H1 (cell line): ENCODE data around the gene FN3KRP. TPM values are rescaled to one million over a fixed set of nuclear protein-coding genes. Genes with fewer than 3 reads are reported as not detected.

Experiments
- CTCF ChIA-PET: fragments of 300-600 bp; sonication (Branson Sonifier 250); formaldehyde crosslinking; loops from one replicate; lab custom pipeline; 2021; ENCODE audit not compliant: partially characterized antibody; lab: Charles Lee
- POLR2A ChIA-PET: fragments of 300-600 bp; sonication (Branson Sonifier 250); formaldehyde crosslinking; loops from one replicate; lab custom pipeline; 2021; ENCODE audit warnings: inconsistent platforms; ENCODE audit not compliant: partially characterized antibody; lab: Charles Lee
- DNase-seq, 2 experiments: peaks; one replicate each; pipeline versions ENCODE4 v3.0.0 to v3.0.0-alpha.2; 2010 to 2022; ENCODE audit warnings: low spot score in 2 of 2, low read depth in 1 of 2, mixed read lengths in 1 of 2
- FAIRE-seq: peaks from 2 replicates; lab custom pipeline; 2011; peaks lifted over from hg19 to GRCh38; lab: Jason Lieb, UNC
- H2AFZ ChIP-seq: 2 replicates; pipeline ENCODE4 v1.8.1; 2012; ENCODE audit warnings: low read length, inconsistent platforms
- H2AK5ac ChIP-seq: 2 replicates; pipeline ENCODE4 v1.6.1; 2013; ENCODE audit warnings: low read depth, low read length
- H2BK120ac ChIP-seq: replicated peaks from 2 replicates; pipeline ENCODE3; 2013; ENCODE audit warnings: low read depth, low read length, inconsistent platforms
- H2BK12ac ChIP-seq: 2 replicates; pipeline ENCODE4 v1.6.1; 2013; ENCODE audit warnings: low read depth, low read length
- H2BK15ac ChIP-seq: 2 replicates; pipeline ENCODE4 v1.6.1; 2013; ENCODE audit warnings: low read length
- H2BK20ac ChIP-seq: 2 replicates; pipeline ENCODE4 v1.6.1; 2013; ENCODE audit warnings: low read length
- H2BK5ac ChIP-seq: 2 replicates; pipeline ENCODE4 v1.6.1; 2013; ENCODE audit warnings: low read depth, low read length
- H3K14ac ChIP-seq: 2 replicates; pipeline ENCODE4 v1.6.1; 2013; ENCODE audit warnings: inconsistent platforms; ENCODE audit not compliant: insufficient read length
- H3K18ac ChIP-seq: 2 replicates; pipeline ENCODE4 v1.6.1; 2013; ENCODE audit warnings: low read length; ENCODE audit errors: extremely low read depth
- H3K23ac ChIP-seq: 2 replicates; pipeline ENCODE4 v1.6.1; 2013; ENCODE audit warnings: inconsistent platforms; ENCODE audit not compliant: insufficient read length
- H3K23me2 ChIP-seq: 2 replicates; pipeline ENCODE4 v1.6.1; 2013; ENCODE audit warnings: low read depth, low read length
- H3K27ac ChIP-seq: 2 replicates; pipeline ENCODE4 v1.6.1; 2011; ENCODE audit warnings: low read depth, low read length, inconsistent platforms
- H3K27me3 ChIP-seq, 4 experiments: replicated peaks in 1 of 4; 1 replicate in 1 of 4; 2 replicates in 3 of 4; pipeline versions ENCODE4 v1.6.1 to v1.8.1; 2011 to 2013; ENCODE audit warnings: low read length in 3 of 4, mild to moderate bottlenecking in 3 of 4, inconsistent platforms in 2 of 4, mixed read lengths in 2 of 4, moderate library complexity in 1 of 4; ENCODE audit not compliant: control insufficient read depth in 3 of 4, insufficient read depth in 3 of 4; ENCODE audit errors: extremely low read depth in 1 of 4
- H3K36me3 ChIP-seq, 4 experiments: 2 replicates each; pipeline versions ENCODE4 v1.6.1 to v1.8.1; 2011 to 2013; ENCODE audit warnings: mild to moderate bottlenecking in 4 of 4, low read length in 3 of 4, moderate library complexity in 2 of 4, control low read depth in 1 of 4, inconsistent platforms in 1 of 4; ENCODE audit not compliant: insufficient read depth in 4 of 4, control insufficient read depth in 2 of 4
- H3K4ac ChIP-seq: replicated peaks from 2 replicates; pipeline ENCODE3; 2013; ENCODE audit warnings: low read length, low read depth, mixed read lengths, inconsistent platforms; ENCODE audit not compliant: insufficient read length
- H3K4me1 ChIP-seq, 4 experiments: replicated peaks in 1 of 4; 1 replicate in 1 of 4; 2 replicates in 3 of 4; pipeline versions ENCODE4 v1.6.1 to v1.8.1; 2011 to 2013; ENCODE audit warnings: low read length in 3 of 4, inconsistent platforms in 2 of 4, mixed read lengths in 1 of 4; ENCODE audit not compliant: insufficient read depth in 4 of 4, control insufficient read depth in 3 of 4
- H3K4me2 ChIP-seq, 2 experiments: 2 replicates each; pipeline versions ENCODE4 v1.6.1 to v1.8.1; 2011 to 2013; ENCODE audit warnings: low read depth in 2 of 2, low read length in 2 of 2, control low read depth in 1 of 2, inconsistent platforms in 1 of 2, mild to moderate bottlenecking in 1 of 2; ENCODE audit not compliant: insufficient read depth in 1 of 2
- H3K4me3 ChIP-seq, 4 experiments: fragments of 200-600, 300-600 bp in 1 of 4; sonication (generic), shearing (Covaris generic), sonication (Bioruptor Twin) in 1 of 4; 2 replicates each; pipeline versions ENCODE4 v1.5.1 to v1.8.1; 2011 to 2016; ENCODE audit warnings: low read length in 4 of 4, low read depth in 3 of 4, control low read depth in 2 of 4, inconsistent platforms in 2 of 4, mild to moderate bottlenecking in 2 of 4, mixed read lengths in 1 of 4, moderate library complexity in 1 of 4; ENCODE audit not compliant: insufficient read depth in 2 of 4; ENCODE audit errors: extremely low read depth in 1 of 4
- H3K56ac ChIP-seq: replicated peaks from 2 replicates; pipeline ENCODE3; 2013; ENCODE audit warnings: low read depth, mild to moderate bottlenecking, mixed read lengths, low read length, inconsistent platforms; ENCODE audit not compliant: insufficient read length
- H3K79me1 ChIP-seq: 2 replicates; pipeline ENCODE4 v1.6.1; 2013; ENCODE audit warnings: low read depth, low read length, control low read depth
- H3K79me2 ChIP-seq, 2 experiments: 2 replicates each; pipeline versions ENCODE4 v1.6.1 to v1.8.1; 2012 to 2013; ENCODE audit warnings: low read length in 2 of 2, mild to moderate bottlenecking in 2 of 2, inconsistent platforms in 1 of 2; ENCODE audit not compliant: insufficient read depth in 2 of 2, control insufficient read depth in 1 of 2
- H3K9ac ChIP-seq, 4 experiments: replicated peaks in 1 of 4; 1 replicate in 1 of 4; 2 replicates in 3 of 4; pipeline versions ENCODE4 v1.6.1 to v1.8.1; 2011 to 2013; ENCODE audit warnings: low read depth in 3 of 4, low read length in 3 of 4, control low read depth in 2 of 4, mild to moderate bottlenecking in 2 of 4, moderate library complexity in 2 of 4, inconsistent platforms in 1 of 4; ENCODE audit errors: extremely low read depth in 1 of 4
- H3K9me3 ChIP-seq, 2 experiments: 2 replicates each; pipeline versions ENCODE4 v1.6.1 to v1.8.1; 2012 to 2013; ENCODE audit warnings: mild to moderate bottlenecking in 2 of 2, moderate library complexity in 2 of 2, control low read depth in 1 of 2, inconsistent platforms in 1 of 2, low read depth in 1 of 2, low read length in 1 of 2, mixed read lengths in 1 of 2; ENCODE audit not compliant: insufficient read depth in 2 of 2
- H4K20me1 ChIP-seq, 2 experiments: replicated peaks in 1 of 2; 2 replicates each; pipeline versions ENCODE3 to v1.8.1; 2011 to 2013; ENCODE audit warnings: inconsistent platforms in 2 of 2, low read length in 2 of 2, mild to moderate bottlenecking in 1 of 2; ENCODE audit not compliant: insufficient read depth in 2 of 2, control insufficient read depth in 1 of 2
- H4K5ac ChIP-seq: 2 replicates; pipeline ENCODE4 v1.6.1; 2013; ENCODE audit warnings: low read length, low read depth, mixed read lengths, inconsistent platforms; ENCODE audit not compliant: insufficient read length
- H4K8ac ChIP-seq: 2 replicates; pipeline ENCODE4 v1.8.0; 2013; ENCODE audit warnings: mild to moderate bottlenecking, moderate library complexity, low read length, inconsistent platforms; ENCODE audit not compliant: insufficient read depth; ENCODE audit errors: extremely low read depth
- H4K91ac ChIP-seq: replicated peaks from 2 replicates; pipeline ENCODE3; 2013; ENCODE audit warnings: low read length, mixed read lengths, inconsistent platforms; ENCODE audit not compliant: insufficient read length
- BRCA1 ChIP-seq: IDR thresholded peaks from 2 replicates; pipeline ENCODE4 v1.6.1; 2012; ENCODE audit warnings: low read depth, low read length, improper control_type of control experiment
- EGR1 ChIP-seq: IDR thresholded peaks from 2 replicates; pipeline ENCODE4 v1.6.1; 2011; ENCODE audit warnings: low read depth, low read length, borderline replicate concordance
- EP300 ChIP-seq, 2 experiments: IDR thresholded peaks; 1 replicate in 1 of 2; 2 replicates in 1 of 2; pipeline ENCODE4 v1.6.1; 2011 to 2012; ENCODE audit warnings: low read depth in 2 of 2, low read length in 2 of 2, mild to moderate bottlenecking in 2 of 2, borderline replicate concordance in 1 of 2, inconsistent platforms in 1 of 2, moderate library complexity in 1 of 2
- GABPA ChIP-seq: IDR thresholded peaks from 2 replicates; pipeline ENCODE4 v1.6.1; 2011; ENCODE audit warnings: mild to moderate bottlenecking, low read length, moderate library complexity, borderline replicate concordance; ENCODE audit not compliant: insufficient read depth
- HDAC6 ChIP-seq: IDR thresholded peaks from one replicate; pipeline ENCODE4 v1.7.1; 2012; ENCODE audit warnings: low read depth, mild to moderate bottlenecking, inconsistent platforms, low read length, moderate library complexity
- JUND ChIP-seq: IDR thresholded peaks from 2 replicates; pipeline ENCODE4 v1.6.1; 2011; ENCODE audit warnings: mild to moderate bottlenecking, improper control_type of control experiment, low read length
- POU5F1 ChIP-seq: IDR thresholded peaks from 2 replicates; pipeline ENCODE4 v1.6.1; 2011; ENCODE audit warnings: low read depth, mild to moderate bottlenecking, low read length, moderate library complexity
- RNF2 ChIP-seq: fragments of 200-900, 300-1000 bp; sonication (generic); IDR thresholded peaks from 2 replicates; pipeline ENCODE4 v1.7.1; 2016; ENCODE audit warnings: borderline replicate concordance, low read depth, mild to moderate bottlenecking, antibody characterized with exemption, low read length; ENCODE audit not compliant: poor library complexity, severe bottlenecking; ENCODE audit errors: missing control alignments
- RXRA ChIP-seq: IDR thresholded peaks from 2 replicates; pipeline ENCODE4 v1.6.1; 2011; ENCODE audit warnings: low read depth, mild to moderate bottlenecking, low read length, moderate library complexity; ENCODE audit not compliant: insufficient read depth
- SIX5 ChIP-seq: IDR thresholded peaks from 2 replicates; pipeline ENCODE4 v1.6.1; 2011; ENCODE audit warnings: mild to moderate bottlenecking, low read depth, low read length
- TEAD4 ChIP-seq: IDR thresholded peaks from 2 replicates; pipeline ENCODE4 v1.6.1; 2012; ENCODE audit warnings: low read depth, low read length, inconsistent platforms, mixed read lengths
- WGBS, 2 experiments: shearing (Covaris generic) in 1 of 2; methylation state at CpG; one replicate each; pipeline versions ENCODE4 v1.1.6 to v1.1.7; 2013 to 2015; ENCODE audit warnings: low lambda C conversion rate in 2 of 2, mixed read lengths in 2 of 2, inconsistent platforms in 1 of 2, low coverage in 1 of 2, missing lambda C conversion rate in 1 of 2; ENCODE audit not compliant: insufficient replicate concordance in 2 of 2, insufficient coverage in 1 of 2, insufficient read length in 1 of 2; ENCODE audit errors: extremely low coverage in 1 of 2, missing lambda C conversion rate in 1 of 2; 5-methylcytosine and 5-hydroxymethylcytosine counted together
- polyA plus RNA-seq, 7 experiments: library from polyadenylated mRNA; depleted of rRNA in 3 of 7; stranded (reverse) in 5 of 7; unstranded in 2 of 7; fragments of >200 nt in 5 of 7; fragments of 200-250 nt in 2 of 7; gene quantifications; 1 replicate in 5 of 7; 2 replicates in 1 of 7; 4 replicates in 1 of 7; pipeline versions ENCODE4 v1.2.1 to v1.2.3, GENCODE V29; 2011 to 2013; ENCODE audit warnings: missing spikeins in 2 of 7, mixed read lengths in 2 of 7
- total RNA-seq: library from RNA; stranded (reverse); fragmentation: NEBNext Ultra II Directional; extraction: Animal tissue kit (Norgen Biotek cat#: 25700); gene quantifications from 2 replicates; pipeline ENCODE4 v1.2.1, GENCODE V29; 2021

FN3KRP gene
- total and polyA plus RNA-seq, 2 of the 8 experiments (the other 6 are each of a cell fraction or from before 2014, with no cell fraction given), result 18.1 to 21.4 TPM

- Histone ChIP-seq H3K23me2 (no peaks in the 10 kb centered on the region), H3K27ac (no peak overlapping the region), H3K79me1 (no peaks in the 10 kb centered on the region), H2BK15ac (no peak overlapping the region), H2BK20ac (no peak overlapping the region), H3K4me2 (no peak overlapping the region), H3K4me1 (no peaks in the 10 kb centered on the region; a peak in 1 of 7 replicates), H3K14ac (no peak overlapping the region), H3K4ac (no peak overlapping the region), H3K27me3 (no peaks in the 10 kb centered on the region; a peak in 1 of 7 replicates), H2BK120ac (no peak overlapping the region), H3K9ac (no peak overlapping the region), H4K91ac (no peak overlapping the region), H3K9me3 (no peaks in the 10 kb centered on the region; a peak in 1 of 4 replicates), H2BK5ac (no peak overlapping the region), H4K8ac (no peak overlapping the region), H3K79me2 (no peaks in the 10 kb centered on the region), H2BK12ac (no peak overlapping the region), H3K18ac (no peak overlapping the region), H4K20me1 (peaks cover 0 to 1% of the 10 kb centered on the region in 2 experiments), H2AFZ (no peak overlapping the region), H2AK5ac (no peak overlapping the region), H3K23ac (no peak overlapping the region), H4K5ac (no peak overlapping the region), H3K36me3 (no peaks in the 10 kb centered on the region), H3K4me3 (no peak overlapping the region), H3K56ac (no peak overlapping the region)
- 86% methylated on average over 19 of the region's 19 CpGs; no CpG with 5 or more reads in 1 of the 2 experiments for WGBS, 2 experiments
- ChIA-PET POLR2A (interaction anchor here (0.8 to 1.5 kb wide), 3 partner anchors 11 to 49 kb away, joined by 3 to 5 read pairs (median 3); partner anchors contain the start of gene FN3K), CTCF (interaction anchor here (0.8 to 3.7 kb wide), 5 partner anchors 18 to 228 kb away, joined by 3 to 15 read pairs (median 3); no protein-coding TSS in a partner anchor)
- FAIRE-seq (no peak), DNase-seq (no peak)
- TF ChIP-seq JUND (no peak), TEAD4 (no peak), SIX5 (no peak), HDAC6 (no peak), RNF2 (no peak), EGR1 (no peak), EP300 (IDR thresholded peaks at IDR 0.05; ENCODE audit: borderline replicate concordance in 1 of 2, low read depth in 2 of 2, low read length in 2 of 2) (no peak), RXRA (no peak), BRCA1 (no peak), GABPA (no peak), POU5F1 (no peak)
Observed at GRCh38 chr17:82686366-82687324, 29.9 kb upstream of the FN3KRP start.
